ENCODE measurements around the gene TTLL6.

- TF ChIP-seq POLR2A (IDR thresholded peaks at IDR 0.05; ENCODE audit: low read depth, low read length) (no peak), CTCF (conservative IDR thresholded peaks at IDR 0.05; ENCODE audit: low read depth, low read length) (no peak), CEBPB (IDR thresholded peaks at IDR 0.05; ENCODE audit: low read depth, low read length) (no peak), CHD1 (IDR thresholded peaks at IDR 0.05; ENCODE audit: low read depth, low read length) (no peak), USF2 (IDR thresholded peaks at IDR 0.05; ENCODE audit: low read depth, low read length) (no peak), MAFK (IDR thresholded peaks at IDR 0.05; ENCODE audit: low read depth, low read length) (no peak), SMC3 (IDR thresholded peaks at IDR 0.05; ENCODE audit: low read depth, low read length) (no peak), RCOR1 (IDR thresholded peaks at IDR 0.05; ENCODE audit: insufficient replicate concordance, low read length) (no peak), RAD21 (IDR thresholded peaks at IDR 0.05; ENCODE audit: low read length) (no peak), MAZ (IDR thresholded peaks at IDR 0.05; ENCODE audit: borderline replicate concordance, low read depth, low read length) (no peak)
Measured at GRCh38 chr17:48722915-48723422, 94.1 kb downstream of the TTLL6 start, which contains the start of gene PRAC2.
